Measurements from ENCODE around the gene CATSPERB. TPM values are rescaled to one million over a fixed set of nuclear protein-coding genes. Genes with fewer than 3 reads are reported as not detected.
"Not testable (repeated sequence)": the region's sequence is repeated elsewhere in the genome, so short reads cannot be mapped to it uniquely, and the experiment has no call there.

Gene CATSPERB
- total RNA-seq, 1 experiment from 2014 or later, result 2.1 TPM

GRCh38 chr14:91568626-91569025, 163.3 kb downstream of the CATSPERB start:
- no peak for TF ChIP-seq CTCF (IDR thresholded peaks at IDR 0.05; ENCODE audit: insufficient read depth in 1 of 2, low read depth in 1 of 2, low read length in 1 of 2, severe bottlenecking in 1 of 2, unreplicated experiment in 1 of 2)
- intact Hi-C loops (cut with micrococcal nuclease; ENCODE audit: unreplicated experiment), result loop anchor here (2.0 kb wide), 1 partner anchor 58 kb away; the partner anchor contains the start of gene PPP4R3A
- H3K9me3 ChIP-seq, result no peaks in the 10 kb centered on the region
- Mint-ChIP-seq H3K4me1 (ENCODE audit: low read depth, unreplicated experiment) (no peaks in the 10 kb centered on the region), H3K36me3 (ENCODE audit: insufficient read depth, unreplicated experiment) (no peaks in the 10 kb centered on the region), H3K27me3 (ENCODE audit: insufficient read depth, unreplicated experiment) (no peaks in the 10 kb centered on the region), H3K4me3 (ENCODE audit: unreplicated experiment) (no peak overlapping the region), H3K27ac (ENCODE audit: unreplicated experiment) (no peak overlapping the region), H3K9me3 (ENCODE audit: unreplicated experiment) (no peaks in the 10 kb centered on the region)
- no peak overlapping the region for H3K4me3 ChIP-seq (ENCODE audit: low read depth, low read length)
- H3K27me3 ChIP-seq (replicated peaks; ENCODE audit: control insufficient read depth, insufficient read depth, low read length), result no peaks in the 10 kb centered on the region
- POLR2A ChIA-PET, result interaction anchor here (0.6 kb wide), 1 partner anchor 60 kb away, joined by 4 read pairs; no protein-coding TSS in a partner anchor
- CTCF ChIA-PET, result interaction anchor here (0.6 to 1.2 kb wide), 2 partner anchors 13 to 31 kb away, joined by 3 to 5 read pairs; no protein-coding TSS in a partner anchor
- H3K36me3 ChIP-seq (ENCODE audit: control insufficient read depth, insufficient read depth, low read length), result no peaks in the 10 kb centered on the region
- BruUV-seq (replicated peaks), result no TSS peak
- H3K4me1 ChIP-seq, result no peaks in the 10 kb centered on the region
- DNase-seq, result peak in 1 of 2 experiments; percentile 48

GRCh38 chr14:91567827-91568226, 164.1 kb downstream of the CATSPERB start:
- not testable (repeated sequence) for H3K27me3 Mint-ChIP-seq (ENCODE audit: insufficient read depth, unreplicated experiment)
- CTCF ChIA-PET, result interaction anchor here (1.2 kb wide), 1 partner anchor 32 kb away, joined by 5 read pairs; no protein-coding TSS in a partner anchor
- intact Hi-C loops (cut with micrococcal nuclease; ENCODE audit: unreplicated experiment), result loop anchor here (2.0 kb wide), 1 partner anchor 57 kb away; the partner anchor contains the start of gene PPP4R3A

GRCh38 chr14:91555531-91555930, 176.4 kb downstream of the CATSPERB start:
- H3K36me3 Mint-ChIP-seq (ENCODE audit: insufficient read depth, unreplicated experiment), result no peaks in the 10 kb centered on the region
- Histone ChIP-seq H3K4me3 (ENCODE audit: low read depth, low read length) (no peak overlapping the region), H3K36me3 (ENCODE audit: control insufficient read depth, insufficient read depth, low read length) (no peaks in the 10 kb centered on the region), H3K27me3 (replicated peaks; ENCODE audit: control insufficient read depth, insufficient read depth, low read length) (no peaks in the 10 kb centered on the region), H3K9me3 (no peaks in the 10 kb centered on the region), H3K4me1 (peaks cover 21% of the 10 kb centered on the region)
- peaks cover 13% of the 10 kb centered on the region for H3K4me1 Mint-ChIP-seq (ENCODE audit: low read depth, unreplicated experiment)
- ChIA-PET POLR2A (interaction anchor here (1.0 to 1.4 kb wide), 2 partner anchors 44 to 45 kb away, joined by 4 to 5 read pairs; partner anchors contain the start of gene PPP4R3A), CTCF (interaction anchor here (1.3 to 1.5 kb wide), 2 partner anchors 11 to 13 kb away, joined by 3 read pairs; no protein-coding TSS in a partner anchor)
- intact Hi-C loops (cut with micrococcal nuclease; ENCODE audit: unreplicated experiment), result loop anchor here (1.0 kb wide), 2 partner anchors 20 to 45 kb away; partner anchors contain the start of gene PPP4R3A
- no peaks in the 10 kb centered on the region for H3K27me3 Mint-ChIP-seq (ENCODE audit: insufficient read depth, unreplicated experiment)
- H3K9me3 Mint-ChIP-seq (ENCODE audit: unreplicated experiment), result peaks cover 23% of the 10 kb centered on the region
- H3K4me3 Mint-ChIP-seq (ENCODE audit: unreplicated experiment), result peak overlapping the region; percentile 37
- H3K27ac Mint-ChIP-seq (ENCODE audit: unreplicated experiment), result peak overlapping the region; percentile 30
- peak in 1 of 2 experiments; percentile 27 for DNase-seq
- no TSS peak for BruUV-seq (replicated peaks)
- no peak for TF ChIP-seq CTCF (IDR thresholded peaks at IDR 0.05; ENCODE audit: insufficient read depth in 1 of 2, low read depth in 1 of 2, low read length in 1 of 2, severe bottlenecking in 1 of 2, unreplicated experiment in 1 of 2)

More at GRCh38 chr14:91567827-91568226, 164.1 kb downstream of the CATSPERB start:
- BruUV-seq (replicated peaks); H3K36me3 ChIP-seq (ENCODE audit: control insufficient read depth, insufficient read depth, low read length); H3K27me3 ChIP-seq (replicated peaks; ENCODE audit: control insufficient read depth, insufficient read depth, low read length); H3K36me3 Mint-ChIP-seq (ENCODE audit: insufficient read depth, unreplicated experiment); DNase-seq; H3K27ac Mint-ChIP-seq (ENCODE audit: unreplicated experiment); POLR2A ChIA-PET; H3K9me3 Mint-ChIP-seq (ENCODE audit: unreplicated experiment); H3K4me1 ChIP-seq; H3K9me3 ChIP-seq; H3K4me1 Mint-ChIP-seq (ENCODE audit: low read depth, unreplicated experiment); H3K4me3 Mint-ChIP-seq (ENCODE audit: unreplicated experiment); H3K4me3 ChIP-seq (ENCODE audit: low read depth, low read length): not testable (repeated sequence)

Data from Caco-2 (cell line).